Upper lobe of left lung (tissue), 6 donors: Measurements from ENCODE around the gene SCYGR1. TPM values are rescaled to one million over a fixed set of nuclear protein-coding genes. Genes with fewer than 3 reads are reported as not detected.
"Not testable (repeated sequence)": the region's sequence is repeated elsewhere in the genome, so short reads cannot be mapped to it uniquely, and the experiment has no call there.

Source experiments
- ATAC-seq, 2 donors: fragments of 200-7000 bp; cut with Tn5 transposase; one replicate each; pipeline ENCODE4 v1.9.1; 2022; ENCODE audit warnings: mild to moderate bottlenecking in 2 of 2, moderate library complexity in 2 of 2; ENCODE audit not compliant: low FRiP score in 2 of 2
- DNase-seq, 2 donors: peaks; one replicate each; pipeline ENCODE4 v3.0.0-alpha.2; 2019 to 2020
- H3K27ac ChIP-seq, 4 donors: fragments of 200-600 bp; sonication (generic); one replicate each; pipeline ENCODE4 v1.5.1; 2016 to 2019
- H3K27me3 ChIP-seq, 4 donors: fragments of 200-600 bp; sonication (generic); one replicate each; pipeline ENCODE4 v1.5.1; 2017 to 2019
- H3K36me3 ChIP-seq, 4 donors: fragments of 200-600 bp; sonication (generic); one replicate each; pipeline ENCODE4 v1.5.1; 2016 to 2019
- H3K4me1 ChIP-seq, 4 donors: fragments of 200-600 bp; sonication (generic); one replicate each; pipeline ENCODE4 v1.5.1; 2018 to 2019
- H3K4me3 ChIP-seq, 4 donors: fragments of 200-600 bp; sonication (generic); one replicate each; pipeline ENCODE4 v1.5.1; 2017 to 2019; ENCODE audit warnings: mild to moderate bottlenecking in 2 of 4, moderate library complexity in 1 of 4
- H3K9me3 ChIP-seq, 4 donors: fragments of 200-600 bp; sonication (generic); one replicate each; pipeline ENCODE4 v1.5.1; 2018 to 2019
- EP300 ChIP-seq, 4 donors: sonication (generic); formaldehyde crosslinking; IDR thresholded peaks; one replicate each; pipeline ENCODE4 v1.5.1; 2017; ENCODE audit warnings: antibody characterized with exemption in 4 of 4, control low read depth in 2 of 4
- POLR2A ChIP-seq, 4 donors: fragments of 450-650 bp; IDR thresholded peaks; one replicate each; pipeline ENCODE4 v1.5.1; 2016 to 2017; ENCODE audit warnings: antibody characterized with exemption in 4 of 4, mild to moderate bottlenecking in 2 of 4
- POLR2AphosphoS5 ChIP-seq, 2 donors: sonication (generic); formaldehyde crosslinking; IDR thresholded peaks; one replicate each; pipeline ENCODE4 v1.5.1; 2017; ENCODE audit warnings: antibody characterized with exemption in 2 of 2
- WGBS, 2 donors: methylation state at CpG; one replicate each; pipeline ENCODE4 v1.1.5; 2017 to 2018; 5-methylcytosine and 5-hydroxymethylcytosine counted together
- total RNA-seq, 6 donors: library from RNA; depleted of rRNA in 4 of 6; stranded (reverse); fragments of >200 nt in 4 of 6; gene quantifications; one replicate each; pipeline versions ENCODE4 v1.1.0 to v1.2.1, GENCODE V29; 2016 to 2021
- TF ChIP-seq, protein P1 (sequence below), 6 experiments: fragments of 450-650 bp in 4 of 6; fragments of 200-600 bp in 2 of 6; sonication (generic) in 2 of 6; IDR thresholded peaks; one replicate each; pipeline ENCODE4 v1.5.1; 2016 to 2019; ENCODE audit warnings: antibody characterized with exemption in 6 of 6
- donor health status: DM: no; HTN: no; CAD: no; lungs with moderate emphysema.
- donor health status: DM: no; HTN: yes; CAD: no; lungs with severe emphysema.

Gene SCYGR1
- total RNA-seq, 6 donors from 2014 or later = not detected

DNA sequence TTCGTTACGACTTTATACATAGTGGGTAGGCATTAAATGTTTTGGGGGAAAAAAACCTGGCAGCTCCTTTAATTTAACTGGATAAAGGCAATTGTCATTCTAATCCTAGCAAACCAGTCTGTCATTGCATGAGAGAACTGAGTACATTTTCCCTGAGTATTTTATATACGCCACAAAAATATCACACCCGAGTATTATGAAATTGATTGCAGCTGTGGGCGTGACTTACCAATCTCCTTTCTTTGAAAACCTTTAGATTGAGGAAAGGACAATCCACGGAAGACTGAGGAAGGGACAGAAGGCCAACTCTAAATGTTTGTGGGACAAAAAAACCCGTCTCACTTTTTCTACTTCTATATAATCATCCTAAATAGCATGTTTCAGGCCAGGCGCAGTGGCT, 17.7 kb downstream of the SCYGR1 start:
- peaks cover 0 to 4% (median 0%) of the 10 kb centered on the region in 4 donors for H3K4me1 ChIP-seq
- ATAC-seq (peak in 1 of 2 donors; percentile 20), DNase-seq (no peak)
- no peaks in the 10 kb centered on the region for H3K9me3 ChIP-seq
- no peaks in the 10 kb centered on the region for H3K36me3 ChIP-seq
- TF ChIP-seq POLR2AphosphoS5 (IDR thresholded peaks at IDR 0.05) (no peak), POLR2A (IDR thresholded peaks at IDR 0.05) (no peak), EP300 (IDR thresholded peaks at IDR 0.05) (no peak)
- TF ChIP-seq, protein P1, sequence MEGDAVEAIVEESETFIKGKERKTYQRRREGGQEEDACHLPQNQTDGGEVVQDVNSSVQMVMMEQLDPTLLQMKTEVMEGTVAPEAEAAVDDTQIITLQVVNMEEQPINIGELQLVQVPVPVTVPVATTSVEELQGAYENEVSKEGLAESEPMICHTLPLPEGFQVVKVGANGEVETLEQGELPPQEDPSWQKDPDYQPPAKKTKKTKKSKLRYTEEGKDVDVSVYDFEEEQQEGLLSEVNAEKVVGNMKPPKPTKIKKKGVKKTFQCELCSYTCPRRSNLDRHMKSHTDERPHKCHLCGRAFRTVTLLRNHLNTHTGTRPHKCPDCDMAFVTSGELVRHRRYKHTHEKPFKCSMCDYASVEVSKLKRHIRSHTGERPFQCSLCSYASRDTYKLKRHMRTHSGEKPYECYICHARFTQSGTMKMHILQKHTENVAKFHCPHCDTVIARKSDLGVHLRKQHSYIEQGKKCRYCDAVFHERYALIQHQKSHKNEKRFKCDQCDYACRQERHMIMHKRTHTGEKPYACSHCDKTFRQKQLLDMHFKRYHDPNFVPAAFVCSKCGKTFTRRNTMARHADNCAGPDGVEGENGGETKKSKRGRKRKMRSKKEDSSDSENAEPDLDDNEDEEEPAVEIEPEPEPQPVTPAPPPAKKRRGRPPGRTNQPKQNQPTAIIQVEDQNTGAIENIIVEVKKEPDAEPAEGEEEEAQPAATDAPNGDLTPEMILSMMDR (IDR thresholded peaks at IDR 0.05) = no peak
- H3K27me3 ChIP-seq = no peaks in the 10 kb centered on the region
- H3K27ac ChIP-seq = peak overlapping the region; percentile 65 to 82 (median 70)
- WGBS, 2 donors = 68 to 75% methylated on average over 8 of the region's 8 CpGs
- no peak overlapping the region for H3K4me3 ChIP-seq

DNA sequence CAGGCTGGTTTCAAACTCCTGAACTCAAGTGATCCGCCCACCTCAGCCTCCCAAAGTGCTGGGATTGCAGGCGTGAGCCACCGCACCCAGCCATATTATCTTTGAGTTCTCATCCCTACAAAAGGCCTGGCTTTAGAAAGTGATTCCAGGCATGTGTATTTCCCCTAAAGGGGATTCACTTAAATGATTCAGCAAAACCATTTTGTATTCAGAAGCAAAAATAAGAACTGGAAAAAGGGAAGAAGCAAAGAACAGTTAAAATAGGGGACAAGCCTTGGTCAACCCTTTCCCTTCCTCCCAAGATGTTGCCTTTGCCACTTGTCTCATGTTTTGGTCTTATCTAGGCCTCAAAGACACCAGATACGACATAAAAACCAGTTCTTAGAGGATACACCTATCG, 19.2 kb downstream of the SCYGR1 start:
- Histone ChIP-seq H3K36me3 (no peaks in the 10 kb centered on the region), H3K9me3 (no peaks in the 10 kb centered on the region), H3K4me1 (peaks cover 0 to 4% (median 0%) of the 10 kb centered on the region in 4 donors), H3K27me3 (no peaks in the 10 kb centered on the region), H3K4me3 (no peak overlapping the region), H3K27ac (peak overlapping the region in 1 of 4 donors; percentile 31)
- DNase-seq = no peak
- 82 to 86% methylated on average over 5 of the region's 5 CpGs for WGBS, 2 donors
- no peak for ATAC-seq
- TF ChIP-seq, protein P1 (IDR thresholded peaks at IDR 0.05) = no peak
- TF ChIP-seq POLR2A (IDR thresholded peaks at IDR 0.05) (no peak), POLR2AphosphoS5 (IDR thresholded peaks at IDR 0.05) (no peak), EP300 (IDR thresholded peaks at IDR 0.05) (no peak)

DNA sequence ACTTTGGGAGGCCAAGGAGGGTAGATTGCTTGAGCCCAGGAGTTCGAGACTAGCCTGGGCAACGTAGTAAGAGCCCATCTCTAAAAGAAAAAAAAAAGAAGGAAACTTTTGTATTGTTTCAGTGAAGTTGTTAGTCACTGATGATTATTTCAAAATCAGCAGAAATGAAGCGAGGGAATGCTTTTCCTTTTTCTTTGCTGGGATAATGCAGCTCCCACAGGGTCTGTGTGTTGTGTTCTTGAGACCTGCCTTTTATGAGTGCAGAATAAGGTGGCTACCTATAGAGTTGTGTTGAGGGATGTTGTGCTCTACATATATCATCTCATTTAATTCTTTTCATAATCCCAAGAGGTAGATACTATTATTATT, 20.3 kb downstream of the SCYGR1 start:
- Histone ChIP-seq H3K4me1 (peaks cover 0 to 4% (median 0%) of the 10 kb centered on the region in 4 donors), H3K36me3 (no peaks in the 10 kb centered on the region), H3K4me3 (no peak overlapping the region), H3K27me3 (no peaks in the 10 kb centered on the region), H3K9me3 (no peaks in the 10 kb centered on the region), H3K27ac (peak overlapping the region in 2 of 4 donors; percentile 48 to 52)
- no peak for TF ChIP-seq POLR2A (IDR thresholded peaks at IDR 0.05)
- TF ChIP-seq, protein P1 (IDR thresholded peaks at IDR 0.05) = no peak
- TF ChIP-seq EP300 (IDR thresholded peaks at IDR 0.05) = no peak
- TF ChIP-seq POLR2AphosphoS5 (IDR thresholded peaks at IDR 0.05) = no peak
- ATAC-seq (no peak), DNase-seq (no peak)
- 74 to 82% methylated on average over 3 of the region's 3 CpGs for WGBS, 2 donors

DNA sequence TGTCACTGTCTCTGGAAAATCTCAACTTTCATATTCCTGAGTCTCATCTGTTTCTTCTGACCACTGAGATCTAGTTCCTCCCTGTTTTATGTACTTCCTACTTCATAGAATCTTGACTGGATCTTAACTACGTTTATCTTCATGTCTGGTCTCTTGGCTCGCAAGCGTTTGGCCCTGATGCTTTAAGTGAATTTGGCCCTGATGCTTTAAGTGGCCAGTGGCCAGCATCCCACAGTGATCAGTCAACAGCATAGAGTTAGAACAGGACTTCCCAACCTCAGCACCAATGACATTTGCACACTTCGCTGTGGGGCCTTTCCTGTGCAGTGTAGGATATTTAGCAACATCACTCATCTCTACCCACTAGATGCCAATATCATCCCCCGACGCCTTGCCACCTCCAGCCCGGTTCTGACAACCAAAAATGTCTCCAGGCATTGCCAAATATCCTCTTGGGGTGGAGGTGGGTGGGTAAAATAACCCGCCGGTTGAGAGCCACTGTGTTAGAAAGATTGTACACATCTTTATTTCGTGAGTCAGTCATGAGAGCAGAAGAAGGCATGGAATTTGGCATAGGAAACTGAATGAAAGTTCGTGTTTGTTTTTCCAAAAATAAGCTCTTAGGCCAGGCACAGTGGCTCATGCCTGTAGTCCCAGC, 20.9 kb downstream of the SCYGR1 start:
- H3K9me3 ChIP-seq = no peaks in the 10 kb centered on the region
- DNase-seq = no peak
- no peaks in the 10 kb centered on the region for H3K27me3 ChIP-seq
- peak overlapping the region in 1 of 4 donors; percentile 52 for H3K27ac ChIP-seq
- 52 to 64% methylated on average over 11 of the region's 11 CpGs for WGBS, 2 donors
- peak; percentile 26 to 40 for ATAC-seq
- no peak overlapping the region for H3K4me3 ChIP-seq
- TF ChIP-seq, protein P1 (IDR thresholded peaks at IDR 0.05) = no peak
- TF ChIP-seq POLR2AphosphoS5 (IDR thresholded peaks at IDR 0.05) = no peak
- no peak for TF ChIP-seq POLR2A (IDR thresholded peaks at IDR 0.05)
- TF ChIP-seq EP300 (IDR thresholded peaks at IDR 0.05) = no peak
- H3K4me1 ChIP-seq = peaks cover 0 to 4% (median 0%) of the 10 kb centered on the region in 4 donors
- no peaks in the 10 kb centered on the region for H3K36me3 ChIP-seq

DNA sequence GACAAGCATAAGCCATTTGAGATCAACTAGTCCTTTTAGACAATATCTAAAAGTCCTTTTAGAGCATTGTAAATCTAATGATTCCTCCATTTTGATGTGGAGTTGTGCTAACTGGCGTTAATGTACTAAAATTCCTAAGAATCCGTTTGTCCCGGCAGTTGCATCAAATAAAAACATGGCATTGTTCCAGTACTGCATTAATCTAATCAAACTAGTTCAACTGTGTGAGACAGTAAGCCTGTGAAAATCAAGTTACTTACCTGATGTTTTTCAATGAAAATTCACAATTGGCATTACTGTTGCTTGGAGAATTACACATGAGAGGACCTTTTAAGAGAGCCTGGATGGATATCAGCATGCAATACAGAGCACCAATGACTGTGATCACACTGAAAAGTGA, 21.9 kb downstream of the SCYGR1 start:
- no peaks in the 10 kb centered on the region for H3K36me3 ChIP-seq
- ATAC-seq (no peak), DNase-seq (no peak)
- no peaks in the 10 kb centered on the region for H3K9me3 ChIP-seq
- peaks cover 0 to 4% (median 0%) of the 10 kb centered on the region in 4 donors for H3K4me1 ChIP-seq
- H3K27me3 ChIP-seq = no peaks in the 10 kb centered on the region
- H3K4me3 ChIP-seq = no peak overlapping the region
- H3K27ac ChIP-seq = no peak overlapping the region
- WGBS, 2 donors = 56 to 83% methylated on average over 3 of the region's 3 CpGs
- TF ChIP-seq POLR2AphosphoS5 (IDR thresholded peaks at IDR 0.05) (no peak), EP300 (IDR thresholded peaks at IDR 0.05) (no peak), POLR2A (IDR thresholded peaks at IDR 0.05) (no peak)
- TF ChIP-seq, protein P1 (IDR thresholded peaks at IDR 0.05) = no peak

DNA sequence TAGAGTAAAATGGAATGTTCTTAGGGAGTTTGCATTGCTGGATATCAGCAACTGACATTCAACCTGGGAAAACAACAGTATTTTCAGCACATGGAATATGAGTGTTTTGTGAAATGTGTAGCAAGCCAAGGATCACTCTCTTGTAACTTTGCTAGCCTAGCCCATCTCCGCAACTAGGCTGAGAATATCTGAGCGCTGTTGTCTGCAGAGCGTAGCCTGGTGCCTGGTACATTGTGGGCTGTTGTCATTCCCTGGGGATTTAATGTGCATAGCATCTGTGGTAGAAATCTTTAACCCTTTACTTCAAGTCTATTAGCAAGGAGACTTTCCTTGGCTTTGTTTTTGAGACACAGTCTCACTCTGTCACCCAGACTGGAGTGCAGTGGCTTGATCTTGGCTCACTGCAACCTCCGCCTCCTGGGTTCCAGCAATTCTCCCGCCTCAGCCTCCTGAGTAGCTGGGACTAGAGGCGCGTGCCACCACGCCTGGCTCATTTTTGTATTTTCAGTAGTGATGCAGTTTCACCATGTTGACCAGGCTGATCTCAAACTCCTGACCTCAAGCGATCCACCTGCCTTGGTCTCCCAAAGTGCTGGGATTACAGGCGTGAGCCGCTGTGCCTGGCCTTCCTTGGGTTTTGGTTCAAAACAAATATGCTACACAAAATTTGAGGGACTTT, 23.0 kb downstream of the SCYGR1 start:
- not testable (repeated sequence) for ATAC-seq, H3K9me3 ChIP-seq, H3K4me1 ChIP-seq, H3K27ac ChIP-seq, DNase-seq, H3K27me3 ChIP-seq, H3K4me3 ChIP-seq, H3K36me3 ChIP-seq
- WGBS, 2 donors = 92 to 94% methylated on average over 11 of the region's 11 CpGs
